GM23248 (cell line): ENCODE measurements around the gene MYH9. TPM values are rescaled to one million over a fixed set of nuclear protein-coding genes. Genes with fewer than 3 reads are reported as not detected.
"Not testable (repeated sequence)": the region's sequence is repeated elsewhere in the genome, so short reads cannot be mapped to it uniquely, and the experiment has no call there.

ENCODE experiments used
- DNase-seq: peaks from one replicate; pipeline ENCODE4 v3.0.0-alpha.2; 2015
- H2AFZ ChIP-seq: fragments of 200-600 bp; sonication (generic); 2 replicates; pipeline ENCODE4 v1.6.1; 2016; ENCODE audit warnings: antibody characterized with exemption
- H3F3A ChIP-seq: fragments of 200-600 bp; sonication (generic); 2 replicates; pipeline ENCODE4 v1.6.1; 2016; ENCODE audit warnings: mild to moderate bottlenecking, antibody characterized with exemption, mixed run types; ENCODE audit not compliant: insufficient read depth
- H3K27ac ChIP-seq: fragments of 200-600 bp; sonication (generic); 2 replicates; pipeline ENCODE4 v1.5.1; 2016; ENCODE audit warnings: mild to moderate bottlenecking
- H3K27me3 ChIP-seq: fragments of 200-600 bp; sonication (generic); replicated peaks from 2 replicates; pipeline ENCODE4 v1.6.1; 2016; ENCODE audit warnings: mild to moderate bottlenecking; ENCODE audit not compliant: insufficient read depth
- H3K36me3 ChIP-seq: fragments of 200-600 bp; sonication (generic); 2 replicates; pipeline ENCODE4 v1.6.1; 2016; ENCODE audit warnings: low read depth, mild to moderate bottlenecking
- H3K4me1 ChIP-seq: fragments of 200-600 bp; sonication (generic); 2 replicates; pipeline ENCODE4 v1.6.1; 2016; ENCODE audit warnings: mild to moderate bottlenecking; ENCODE audit not compliant: insufficient read depth
- H3K4me2 ChIP-seq: fragments of 200-600 bp; sonication (generic); one replicate; pipeline ENCODE4 v1.6.1; 2016; ENCODE audit warnings: mild to moderate bottlenecking; ENCODE audit not compliant: unreplicated experiment
- H3K4me3 ChIP-seq: fragments of 200-600 bp; sonication (generic); 2 replicates; pipeline ENCODE4 v1.5.1; 2016; ENCODE audit warnings: mild to moderate bottlenecking
- H3K79me2 ChIP-seq: fragments of 200-600 bp; sonication (generic); 2 replicates; pipeline ENCODE4 v1.6.1; 2016; ENCODE audit warnings: mild to moderate bottlenecking; ENCODE audit not compliant: insufficient read depth
- H3K9ac ChIP-seq: fragments of 200-600 bp; sonication (generic); 2 replicates; pipeline ENCODE4 v1.6.1; 2016; ENCODE audit warnings: mild to moderate bottlenecking
- H3K9me2 ChIP-seq: fragments of 200-600 bp; sonication (generic); 2 replicates; pipeline ENCODE4 v1.6.1; 2016; ENCODE audit warnings: mixed run types, mild to moderate bottlenecking, moderate library complexity; ENCODE audit not compliant: insufficient read depth
- H3K9me3 ChIP-seq: fragments of 200-600 bp; sonication (generic); one replicate; pipeline ENCODE4 v1.6.1; 2017; ENCODE audit warnings: low read depth
- H4K20me1 ChIP-seq: fragments of 200-600 bp; sonication (generic); 2 replicates; pipeline ENCODE4 v1.6.0; 2016; ENCODE audit not compliant: insufficient read depth
- EZH2 ChIP-seq: fragments of 200-600 bp; sonication (generic); IDR thresholded peaks from 2 replicates; pipeline ENCODE4 v1.6.1; 2018; ENCODE audit warnings: antibody characterized with exemption, mild to moderate bottlenecking; ENCODE audit not compliant: insufficient read depth, poor library complexity, severe bottlenecking
- EZH2phosphoT487 ChIP-seq: fragments of 200-600 bp; sonication (generic); IDR thresholded peaks from 2 replicates; pipeline ENCODE4 v1.6.1; 2018; ENCODE audit warnings: antibody characterized with exemption, moderate library complexity, mild to moderate bottlenecking, low read depth; ENCODE audit not compliant: insufficient read depth
- WGBS, 2 experiments: methylation state at CpG; one replicate each; pipeline ENCODE4 v1.1.6; 2015 to 2017; ENCODE audit warnings: low lambda C conversion rate in 2 of 2, low coverage in 1 of 2; ENCODE audit errors: missing lambda C conversion rate in 2 of 2; 5-methylcytosine and 5-hydroxymethylcytosine counted together
- in situ Hi-C: fragments of 300-500 bp; cut with MboI; formaldehyde crosslinking; loops from 2 replicates; pipeline ENCODE4 v1.15.0; 2020
- polyA plus RNA-seq: library from polyadenylated mRNA; unstranded; fragments of >200 nt; fragmentation: Nextera tagmentation; extraction: Ambion mirVana; gene quantifications from 2 replicates; pipeline ENCODE4 v1.2.1, GENCODE V29; 2016
- total RNA-seq: library from RNA; depleted of rRNA; stranded (reverse); fragments of >200 nt; shearing (Covaris generic); gene quantifications from 2 replicates; pipeline ENCODE4 v1.2.3, GENCODE V29; 2014

MYH9 gene
- total and polyA plus RNA-seq, 2 experiments from 2014 or later: 287 to 420 TPM

DNA sequence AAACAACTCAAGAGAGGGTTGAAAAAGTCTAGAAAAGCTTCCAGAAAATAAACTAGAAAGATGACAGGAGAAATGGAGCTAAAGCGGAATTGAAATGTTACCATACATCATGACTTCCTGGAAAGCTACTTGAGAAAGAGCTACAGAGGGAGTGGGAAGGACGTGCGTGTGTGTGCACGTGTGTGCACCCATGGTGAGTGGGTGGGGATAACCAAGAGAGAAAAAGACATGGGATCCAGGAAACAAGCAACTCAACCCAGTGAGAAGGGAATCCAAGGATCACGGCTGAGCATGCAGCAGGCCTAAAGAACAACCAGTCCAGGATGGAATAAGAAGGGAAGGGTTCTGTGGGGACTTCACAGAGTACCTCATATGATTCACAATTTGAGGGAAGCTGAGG lies 113.2 kb downstream of the MYH9 start:
- no peak overlapping the region for H3K4me3 ChIP-seq
- H2AFZ ChIP-seq: no peak overlapping the region
- no peak for TF ChIP-seq EZH2
- TF ChIP-seq EZH2phosphoT487: no peak
- no peak overlapping the region for H3K9ac ChIP-seq
- H3K79me2 ChIP-seq: no peaks in the 10 kb centered on the region
- no peak for DNase-seq
- no peak overlapping the region for H3K4me2 ChIP-seq
- no peaks in the 10 kb centered on the region for H3K27me3 ChIP-seq
- no peak overlapping the region for H3K27ac ChIP-seq
- H3F3A ChIP-seq: peaks cover 21% of the 10 kb centered on the region
- 77 to 82% methylated on average over 5 of the region's 5 CpGs for WGBS, 2 experiments
- no peaks in the 10 kb centered on the region for H3K9me2 ChIP-seq
- peaks cover 6% of the 10 kb centered on the region for H3K36me3 ChIP-seq
- no peaks in the 10 kb centered on the region for H3K4me1 ChIP-seq
- no peaks in the 10 kb centered on the region for H4K20me1 ChIP-seq
- in situ Hi-C loops: no loop called here
- H3K9me3 ChIP-seq: no peaks in the 10 kb centered on the region

DNA sequence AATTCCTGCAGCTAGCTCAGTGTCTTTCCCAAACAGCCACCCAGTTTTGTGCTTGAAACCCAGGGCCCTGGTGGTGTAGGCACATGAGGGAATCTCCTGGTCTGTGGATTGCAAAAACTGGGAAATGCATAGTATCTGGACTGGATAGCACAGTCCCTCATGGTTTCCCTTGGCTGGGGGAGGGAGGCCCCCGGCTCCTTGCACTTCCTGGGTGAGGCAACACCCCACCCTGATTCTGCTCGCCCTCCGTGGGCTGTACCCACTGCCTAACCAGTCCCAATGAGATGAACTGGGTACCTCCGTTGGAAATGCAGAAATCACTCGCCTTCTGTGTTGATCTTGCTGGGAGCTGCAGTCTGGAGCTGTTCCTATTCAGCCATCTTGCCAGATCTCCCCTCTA lies 115.8 kb downstream of the MYH9 start:
- H3K9me2 ChIP-seq, H3K27me3 ChIP-seq, H3F3A ChIP-seq, H3K9ac ChIP-seq, H3K79me2 ChIP-seq, H3K4me3 ChIP-seq, in situ Hi-C loops, H4K20me1 ChIP-seq, H3K9me3 ChIP-seq, H3K36me3 ChIP-seq, H2AFZ ChIP-seq, H3K4me2 ChIP-seq, DNase-seq, H3K4me1 ChIP-seq, H3K27ac ChIP-seq: not testable (repeated sequence)
- 74% methylated on average over 5 of the region's 5 CpGs for WGBS, 2 experiments

DNA sequence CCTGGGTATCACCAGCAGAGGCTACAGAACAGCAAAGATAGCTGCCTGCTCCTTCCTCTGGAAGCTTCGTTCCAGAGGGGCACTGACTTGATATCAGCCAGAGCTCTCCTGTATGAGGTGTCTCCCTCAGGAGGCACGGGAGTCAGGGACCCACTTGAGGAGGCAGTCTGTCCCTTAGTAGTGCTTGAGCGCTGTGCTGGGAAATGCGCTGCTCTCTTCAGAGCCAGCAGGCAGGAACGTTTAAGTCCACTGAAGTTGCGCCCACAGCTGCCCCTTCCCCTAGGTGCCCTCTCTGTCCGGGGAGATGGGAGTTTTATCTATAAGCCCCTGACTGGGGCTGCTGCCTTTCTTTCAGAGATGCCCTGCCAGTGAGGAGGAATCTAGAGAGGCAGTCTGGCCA lies 116.5 kb downstream of the MYH9 start:
- in situ Hi-C loops: not testable (repeated sequence)
- WGBS, 2 experiments: 85% methylated on average over 7 of the region's 7 CpGs

DNA sequence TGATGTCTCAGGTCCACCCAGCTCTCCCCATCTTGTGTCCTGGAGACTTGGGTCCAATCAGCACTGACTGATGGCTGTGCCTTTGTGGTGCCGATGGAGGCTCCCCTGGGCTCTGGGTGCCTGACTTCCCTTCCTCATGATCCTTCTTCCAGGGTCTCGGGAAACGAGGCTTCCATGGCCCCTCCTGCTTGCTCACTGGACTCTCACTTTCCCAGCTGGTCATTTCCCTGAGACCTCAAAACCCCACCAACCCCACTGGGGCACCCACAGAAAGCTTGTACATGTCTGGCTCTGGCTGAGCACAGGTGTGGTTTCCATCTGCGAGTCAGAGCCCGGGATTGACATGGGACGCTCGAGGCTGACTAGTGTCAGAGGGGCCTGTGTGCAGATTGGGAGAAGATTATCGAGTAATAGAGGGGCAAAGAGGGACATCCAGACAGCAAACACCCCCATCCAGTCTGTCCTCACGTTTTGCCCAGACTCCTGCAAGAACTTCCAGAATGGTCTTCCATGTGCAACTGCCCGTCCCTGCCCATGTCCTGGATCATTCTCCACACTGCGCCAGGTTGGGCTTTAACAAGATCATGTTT lies 119.8 kb downstream of the MYH9 start:
- H3K9me2 ChIP-seq: no peaks in the 10 kb centered on the region
- in situ Hi-C loops: no loop called here
- TF ChIP-seq EZH2phosphoT487: no peak
- no peak for TF ChIP-seq EZH2

More for the DNA sequence above, 116.5 kb downstream of the MYH9 start:
- not testable (repeated sequence) for H3K9me3 ChIP-seq, H3K9me2 ChIP-seq, H3K4me3 ChIP-seq, DNase-seq, H3K9ac ChIP-seq, H3F3A ChIP-seq, H3K27me3 ChIP-seq, H4K20me1 ChIP-seq, H3K27ac ChIP-seq, H2AFZ ChIP-seq, H3K79me2 ChIP-seq, H3K4me2 ChIP-seq, H3K4me1 ChIP-seq, H3K36me3 ChIP-seq

DNA sequence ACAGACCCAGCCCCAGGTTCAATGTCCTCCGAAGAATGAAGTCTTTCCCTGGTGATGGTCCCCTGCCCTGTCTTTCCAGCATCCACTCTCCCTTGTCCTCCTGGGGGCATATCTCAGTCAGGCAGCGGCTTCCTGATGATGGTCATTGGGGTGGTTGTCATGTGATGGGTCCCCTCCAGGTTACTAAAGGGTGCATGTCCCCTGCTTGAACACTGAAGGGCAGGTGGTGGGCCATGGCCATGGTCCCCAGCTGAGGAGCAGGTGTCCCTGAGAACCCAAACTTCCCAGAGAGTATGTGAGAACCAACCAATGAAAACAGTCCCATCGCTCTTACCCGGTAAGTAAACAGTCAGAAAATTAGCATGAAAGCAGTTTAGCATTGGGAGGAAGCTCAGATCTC lies 120.7 kb downstream of the MYH9 start:
- no peaks in the 10 kb centered on the region for H3K27me3 ChIP-seq
- H3K9me3 ChIP-seq: no peaks in the 10 kb centered on the region
- 87 to 93% methylated on average over 4 of the region's 4 CpGs for WGBS, 2 experiments
- no peaks in the 10 kb centered on the region for H3K4me1 ChIP-seq
- no peak overlapping the region for H3K4me3 ChIP-seq
- no peaks in the 10 kb centered on the region for H3K36me3 ChIP-seq
- H3K9me2 ChIP-seq: no peaks in the 10 kb centered on the region
- DNase-seq: no peak
- no peak overlapping the region for H3K27ac ChIP-seq
- H3F3A ChIP-seq: no peaks in the 10 kb centered on the region
- no peak overlapping the region for H2AFZ ChIP-seq
- H3K9ac ChIP-seq: no peak overlapping the region
- H3K4me2 ChIP-seq: no peak overlapping the region
- H3K79me2 ChIP-seq: no peaks in the 10 kb centered on the region
- TF ChIP-seq EZH2phosphoT487 (no peak), EZH2 (no peak)
- no peaks in the 10 kb centered on the region for H4K20me1 ChIP-seq
- in situ Hi-C loops: no loop called here

More for the DNA sequence above, 119.8 kb downstream of the MYH9 start:
- Histone ChIP-seq H3K27ac (no peak overlapping the region), H3K27me3 (no peaks in the 10 kb centered on the region), H3K9ac (no peak overlapping the region), H3K79me2 (no peaks in the 10 kb centered on the region), H3K4me3 (no peak overlapping the region), H3K36me3 (no peaks in the 10 kb centered on the region), H4K20me1 (no peaks in the 10 kb centered on the region), H3K4me2 (no peak overlapping the region), H3K9me3 (no peaks in the 10 kb centered on the region), H2AFZ (no peak overlapping the region), H3F3A (no peaks in the 10 kb centered on the region), H3K4me1 (no peaks in the 10 kb centered on the region)
- DNase-seq: no peak
- 84 to 88% methylated on average over 11 of the region's 11 CpGs for WGBS, 2 experiments

DNA sequence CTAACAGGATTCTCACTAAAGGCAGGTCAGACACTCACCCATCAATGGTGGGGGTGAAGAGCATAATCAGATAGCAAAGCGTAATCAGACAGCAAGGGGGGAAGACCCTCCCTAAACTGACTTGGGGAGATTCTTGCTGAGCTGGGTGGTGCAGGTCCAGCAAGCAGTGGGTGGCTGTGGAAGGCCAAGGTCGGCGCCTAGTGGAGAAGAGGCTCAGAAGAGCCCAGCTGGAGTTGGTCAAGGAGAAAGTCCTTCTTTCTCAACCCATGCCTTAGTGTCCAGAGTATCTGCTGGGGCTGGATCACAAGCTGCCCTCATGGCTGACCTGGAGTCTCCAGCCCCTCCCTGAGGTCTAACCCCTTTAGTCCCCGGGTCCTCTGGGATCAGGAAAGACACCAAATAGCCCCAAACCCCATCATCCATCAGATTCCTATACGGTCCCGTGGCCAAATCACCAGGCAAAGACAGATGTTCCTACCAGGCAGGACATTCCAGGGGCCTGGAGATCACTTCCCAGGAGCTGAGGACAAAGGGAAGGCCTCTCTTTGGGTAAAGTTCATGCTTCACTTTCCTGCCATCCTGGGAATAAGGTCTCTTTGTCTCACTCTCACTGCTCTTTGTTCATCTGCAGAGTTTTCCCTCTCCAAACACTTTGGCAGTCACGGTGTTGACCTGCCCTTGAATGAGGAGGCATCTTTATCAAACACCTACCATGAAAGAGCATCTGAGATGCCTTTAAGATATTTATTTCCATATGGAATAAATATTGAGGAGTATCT lies 123.7 kb downstream of the MYH9 start:
- WGBS, 2 experiments: 85 to 92% methylated on average over 7 of the region's 7 CpGs
- DNase-seq, H3K4me2 ChIP-seq: not testable (repeated sequence)

DNA sequence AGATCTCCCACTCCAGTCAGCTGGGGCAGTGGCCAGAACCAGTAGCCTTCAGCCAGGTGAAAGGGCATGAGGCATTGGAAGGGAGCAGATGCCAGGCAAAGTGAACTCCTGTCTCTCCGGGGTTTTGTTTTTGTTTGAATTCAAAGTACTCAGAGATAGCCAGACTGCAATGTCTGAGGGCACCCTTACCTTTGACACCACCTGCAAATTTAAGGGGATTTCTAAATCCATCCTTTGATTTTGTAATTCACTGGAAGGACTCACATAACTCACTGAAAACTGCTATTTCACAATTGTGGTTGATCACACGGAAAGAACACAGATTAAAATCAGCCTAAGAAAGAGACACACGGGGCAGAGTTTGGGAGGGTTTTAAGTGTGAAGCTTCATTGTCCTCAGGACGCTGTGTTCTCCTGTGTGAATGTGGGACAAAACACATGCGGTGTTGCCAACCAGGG lies 124.5 kb downstream of the MYH9 start:
- H3K9ac ChIP-seq, H3K9me3 ChIP-seq, H3K9me2 ChIP-seq, H3K4me2 ChIP-seq, H3K27me3 ChIP-seq, H4K20me1 ChIP-seq, H3K36me3 ChIP-seq, in situ Hi-C loops, H2AFZ ChIP-seq, H3F3A ChIP-seq, H3K27ac ChIP-seq, H3K4me1 ChIP-seq, H3K4me3 ChIP-seq, H3K79me2 ChIP-seq: not testable (repeated sequence)
- WGBS, 2 experiments: 34 to 42% methylated on average over 5 of the region's 5 CpGs
- peak; percentile 43 for DNase-seq

More for the DNA sequence above, 123.7 kb downstream of the MYH9 start:
- in situ Hi-C loops, H3K36me3 ChIP-seq, H3K4me1 ChIP-seq, H3K4me3 ChIP-seq, H3K27me3 ChIP-seq, H3K79me2 ChIP-seq, H3F3A ChIP-seq, H3K9me2 ChIP-seq, H3K27ac ChIP-seq, H2AFZ ChIP-seq, H4K20me1 ChIP-seq, H3K9ac ChIP-seq, H3K9me3 ChIP-seq: not testable (repeated sequence)
